Effector CD4-positive, alpha-beta T cell (primary cell): Measurements from ENCODE around the gene C1orf21.

Source experiments
- DNase-seq: peaks from one replicate; pipeline ENCODE4 v3.0.0-alpha.2; 2020

C1orf21 gene

GRCh38 chr1:184417916-184418315 is 31.1 kb downstream of the C1orf21 start:
- DNase-seq = no peak

DNA sequence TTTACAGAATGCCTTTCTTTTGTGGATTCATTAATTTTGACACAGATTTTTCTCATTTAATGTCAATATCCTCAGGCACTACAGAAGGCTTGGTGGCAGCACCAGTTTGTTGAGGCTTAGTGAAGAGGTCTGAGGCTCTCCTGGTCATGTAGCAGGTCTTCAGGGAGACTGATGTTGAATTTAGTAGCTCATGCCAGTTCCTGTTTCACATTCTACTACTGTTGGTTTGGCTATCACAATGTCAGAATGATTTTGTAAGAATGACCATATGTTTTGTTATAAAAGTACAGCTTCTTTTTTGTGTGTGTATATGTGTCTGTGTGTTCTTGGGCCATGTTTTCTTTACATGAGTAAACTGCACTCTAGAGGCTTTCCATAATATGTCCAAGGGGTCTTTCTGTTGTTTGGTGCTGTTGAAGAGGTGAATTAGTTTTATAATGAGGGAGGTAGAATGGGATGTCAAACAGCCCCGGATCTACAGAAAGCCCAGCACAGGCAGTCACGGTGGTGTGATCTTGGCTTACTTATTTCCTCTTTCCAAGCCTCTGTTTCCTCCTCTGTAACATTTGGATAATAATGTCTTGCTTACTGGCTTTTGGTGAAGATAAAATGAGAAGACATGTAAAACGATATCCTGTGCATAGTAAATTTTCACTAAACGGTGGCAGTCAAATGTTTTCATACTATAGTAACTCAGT is 32.0 kb downstream of the C1orf21 start:
- no peak for DNase-seq

- DNase-seq = no peak
Observed at GRCh38 chr1:184419350-184420161, 32.7 kb downstream of the C1orf21 start.

DNA sequence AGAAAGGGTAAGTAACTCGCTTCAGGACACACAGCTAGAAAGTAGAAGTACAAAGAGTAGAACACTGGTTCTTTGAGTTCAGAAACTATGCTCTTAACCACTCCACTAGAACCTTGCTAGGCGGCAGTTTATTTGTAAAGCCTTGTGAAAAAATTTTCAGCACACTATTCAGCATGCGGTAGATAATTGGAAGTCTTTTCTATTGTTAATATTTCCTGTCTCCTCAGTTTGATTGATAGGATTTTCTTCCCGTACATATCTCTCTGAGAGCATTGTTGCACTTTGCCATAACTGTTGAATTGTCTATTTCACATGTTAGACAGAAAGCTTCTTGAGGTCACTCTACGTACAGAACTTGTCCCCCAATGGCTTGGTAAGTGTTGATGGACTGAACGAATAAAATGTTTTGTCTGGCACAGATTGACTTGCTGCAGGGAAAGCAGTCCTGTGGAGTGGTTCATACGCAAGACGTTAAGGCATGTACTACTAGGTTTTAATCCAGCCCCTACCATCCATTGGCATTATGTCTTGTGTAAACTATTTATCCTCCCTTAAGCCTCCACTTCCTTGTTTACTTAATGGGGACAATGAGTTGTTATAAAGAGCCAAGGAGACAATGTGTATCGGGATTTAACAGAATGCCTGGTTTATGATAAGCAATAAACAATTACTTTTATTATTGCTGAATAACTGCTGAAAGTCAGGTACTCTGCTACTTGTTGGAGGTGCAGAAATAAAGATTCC is 35.8 kb downstream of the C1orf21 start:
- DNase-seq = no peak

DNA sequence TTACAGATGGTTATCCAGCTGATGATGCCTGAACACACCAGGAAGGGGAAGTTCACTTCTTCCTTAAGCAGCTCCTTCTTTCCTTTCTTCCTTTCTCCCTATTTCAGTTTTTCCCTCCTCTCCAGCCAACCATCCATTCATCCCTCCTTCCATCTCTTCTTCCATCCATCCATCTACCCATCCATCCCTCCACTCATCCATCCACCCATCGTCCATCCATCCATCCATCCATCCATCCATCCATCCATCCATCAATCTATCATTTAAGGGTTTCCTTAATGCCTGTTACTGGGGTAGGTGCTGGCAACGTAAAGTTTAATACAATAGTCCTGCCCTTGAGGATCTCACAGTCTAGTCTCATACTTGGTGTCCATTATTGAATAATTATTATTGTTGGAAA is 36.8 kb downstream of the C1orf21 start:
- no peak for DNase-seq

GRCh38 chr1:184424157-184424556 is 37.3 kb downstream of the C1orf21 start:
- DNase-seq = no peak

GRCh38 chr1:184424945-184425344 is 38.1 kb downstream of the C1orf21 start:
- no peak for DNase-seq

GRCh38 chr1:184425449-184426277 is 38.8 kb downstream of the C1orf21 start:
- no peak for DNase-seq

DNA sequence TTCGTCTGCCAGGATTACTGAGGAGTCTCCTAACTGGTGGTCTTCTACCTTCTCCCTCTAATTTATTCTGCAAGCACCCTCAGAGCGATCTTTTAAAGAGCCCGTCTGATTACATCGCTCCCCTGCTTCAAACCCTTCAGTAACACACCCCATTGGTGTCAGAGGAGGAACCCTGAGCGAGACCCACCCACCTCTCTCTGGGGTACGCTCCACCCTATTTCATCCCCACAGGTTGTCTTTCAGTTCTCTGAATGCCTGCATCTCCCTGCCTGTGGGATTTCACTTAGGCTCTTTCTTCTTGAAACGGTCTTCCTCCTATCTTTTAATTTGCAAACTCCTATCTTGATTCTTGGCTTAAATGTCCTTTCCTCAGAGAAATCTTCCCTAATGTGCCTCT is 39.4 kb downstream of the C1orf21 start:
- DNase-seq = no peak

GRCh38 chr1:184427722-184428121 is 40.9 kb downstream of the C1orf21 start:
- no peak for DNase-seq

GRCh38 chr1:184428604-184429003 is 41.8 kb downstream of the C1orf21 start:
- no peak for DNase-seq

DNA sequence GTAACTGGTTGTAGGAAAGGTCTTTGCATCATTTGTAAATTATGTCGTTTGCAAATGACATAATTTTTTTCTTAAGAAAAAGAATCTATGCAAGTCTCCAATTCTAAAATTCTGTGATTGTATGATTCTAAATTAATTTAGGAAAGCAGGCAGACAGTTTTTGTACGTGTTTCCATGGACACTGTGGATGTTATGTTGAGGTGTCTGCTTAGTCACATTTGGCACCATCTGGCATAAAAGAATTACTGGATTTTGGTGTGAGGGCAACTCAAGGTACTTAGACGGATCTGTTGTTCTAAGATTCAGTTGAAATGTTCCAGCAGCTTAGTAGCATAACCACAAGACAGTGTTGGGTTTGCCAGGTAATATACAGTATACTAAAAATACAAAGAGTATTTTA is 42.5 kb downstream of the C1orf21 start:
- DNase-seq = no peak

DNA sequence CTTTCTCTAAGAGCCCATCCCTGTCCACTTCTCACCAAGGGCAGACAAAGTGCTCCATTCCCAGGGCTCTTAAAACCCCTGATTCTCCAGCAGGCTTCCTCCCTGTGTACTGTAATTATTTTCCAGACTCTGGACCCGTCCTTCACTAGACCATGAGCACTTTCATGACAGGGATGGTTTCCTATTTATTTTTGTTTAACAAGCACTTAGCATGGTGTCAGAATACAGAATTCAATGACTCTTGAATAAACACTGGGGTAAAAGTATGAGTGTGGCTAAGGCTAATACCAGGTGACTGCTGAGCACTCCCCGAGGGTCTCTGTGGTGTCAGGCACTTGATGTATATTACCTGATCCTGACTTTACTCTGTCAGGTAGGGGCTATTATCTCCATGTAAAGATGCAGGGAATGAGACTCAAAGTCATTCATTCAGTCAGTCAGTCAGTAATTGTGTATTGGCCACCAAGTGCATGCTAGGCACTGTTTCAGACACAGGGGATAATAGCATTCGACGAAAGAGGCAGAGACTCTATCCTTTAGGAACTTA is 47.2 kb downstream of the C1orf21 start:
- no peak for DNase-seq

DNA sequence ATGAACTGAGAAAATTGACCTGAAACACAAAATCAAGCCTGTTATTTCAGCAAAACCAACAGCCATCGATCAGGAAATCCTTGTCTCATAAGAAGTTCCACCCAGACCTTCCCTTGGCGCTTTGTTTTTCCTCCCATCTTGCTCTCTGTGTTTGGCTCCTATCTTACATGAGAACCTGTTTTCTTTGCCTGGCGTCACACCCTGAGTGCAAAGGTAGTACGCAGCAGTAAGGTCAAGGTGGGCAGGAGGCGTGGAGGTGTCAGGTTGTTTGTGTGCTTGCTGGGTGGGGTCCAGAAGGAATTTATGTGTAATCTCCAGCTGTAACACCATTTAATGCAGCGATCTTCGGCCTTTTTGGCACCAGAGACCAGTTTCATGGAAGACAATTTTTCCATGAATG is 50.5 kb downstream of the C1orf21 start:
- no peak for DNase-seq

DNA sequence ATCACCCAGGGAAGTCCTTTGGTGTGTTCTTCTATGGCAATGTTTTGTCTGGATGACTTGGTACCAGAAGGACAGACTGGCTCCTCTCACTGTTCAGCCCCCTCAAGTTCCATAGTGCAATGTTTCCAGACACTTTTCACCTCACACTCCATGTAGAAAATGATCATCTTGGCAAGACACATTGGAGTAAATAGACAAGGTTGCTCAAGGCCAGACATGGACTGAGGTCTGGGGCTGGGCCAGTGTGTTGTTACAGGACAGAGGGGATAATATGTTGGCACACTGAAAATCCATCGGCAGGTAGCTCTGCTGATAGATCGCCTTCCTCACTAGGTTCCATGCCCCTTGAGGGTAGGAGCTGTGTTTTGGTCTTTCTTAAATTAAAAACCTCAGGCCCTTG is 51.5 kb downstream of the C1orf21 start:
- DNase-seq = no peak

DNA sequence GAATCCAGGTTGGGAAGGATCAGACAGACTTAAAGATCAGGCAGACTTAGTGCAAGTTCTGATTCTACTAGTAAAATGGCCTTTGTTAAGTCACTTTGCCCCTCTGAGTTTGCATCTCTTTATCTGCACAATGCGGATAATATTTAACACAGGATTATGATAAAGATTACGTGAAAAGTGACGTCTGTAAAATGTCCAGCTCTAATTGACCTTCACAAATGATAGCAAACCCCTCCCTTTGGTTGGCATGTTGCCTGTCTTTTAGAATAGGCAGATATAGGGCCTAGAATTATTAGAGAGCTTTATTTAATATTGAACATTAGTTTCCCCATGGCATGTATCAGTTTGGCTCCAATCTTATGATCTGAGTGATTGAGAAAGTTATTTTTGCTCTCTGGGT is 55.4 kb downstream of the C1orf21 start:
- no peak for DNase-seq

- no peak for DNase-seq
Observed at GRCh38 chr1:184443201-184443600, 56.4 kb downstream of the C1orf21 start.

DNA sequence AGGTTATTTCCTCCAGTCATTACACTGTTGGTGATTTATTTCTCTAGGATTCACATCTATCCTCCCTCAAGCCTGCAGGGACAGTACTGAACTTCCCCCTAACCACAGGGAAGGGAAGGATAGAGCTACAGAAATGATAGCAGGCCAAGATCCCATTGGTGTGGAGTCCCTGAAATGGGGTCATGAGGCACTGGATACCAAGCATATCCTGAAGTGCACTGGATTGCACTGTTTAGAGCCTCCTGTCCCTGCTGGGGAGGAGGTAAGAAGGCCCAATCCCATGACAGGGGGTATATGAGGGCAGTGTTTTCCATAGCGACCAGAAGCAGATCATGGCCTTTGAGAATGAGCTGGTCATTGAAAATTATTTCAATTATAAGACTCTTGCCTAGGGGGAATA is 56.8 kb downstream of the C1orf21 start:
- DNase-seq = no peak

DNA sequence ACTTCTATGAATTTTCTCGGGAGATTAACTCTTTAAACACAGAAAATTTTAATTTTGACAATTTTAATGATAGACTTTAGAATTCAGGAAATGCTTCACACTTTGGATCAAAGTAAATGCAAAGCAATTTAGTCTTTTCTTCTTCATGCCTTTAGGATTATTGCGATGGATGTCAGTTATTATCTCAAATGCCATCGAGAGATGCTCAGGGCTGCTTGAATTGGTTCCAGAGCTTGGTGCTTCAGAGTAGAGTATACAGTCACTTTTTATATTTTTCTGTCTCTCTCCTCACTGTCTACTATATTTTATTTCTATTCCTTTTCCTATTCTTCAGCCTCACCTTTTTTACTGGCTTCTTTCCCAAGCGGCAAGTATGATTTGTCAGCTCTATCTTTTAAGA is 59.2 kb downstream of the C1orf21 start:
- DNase-seq = no peak

DNA sequence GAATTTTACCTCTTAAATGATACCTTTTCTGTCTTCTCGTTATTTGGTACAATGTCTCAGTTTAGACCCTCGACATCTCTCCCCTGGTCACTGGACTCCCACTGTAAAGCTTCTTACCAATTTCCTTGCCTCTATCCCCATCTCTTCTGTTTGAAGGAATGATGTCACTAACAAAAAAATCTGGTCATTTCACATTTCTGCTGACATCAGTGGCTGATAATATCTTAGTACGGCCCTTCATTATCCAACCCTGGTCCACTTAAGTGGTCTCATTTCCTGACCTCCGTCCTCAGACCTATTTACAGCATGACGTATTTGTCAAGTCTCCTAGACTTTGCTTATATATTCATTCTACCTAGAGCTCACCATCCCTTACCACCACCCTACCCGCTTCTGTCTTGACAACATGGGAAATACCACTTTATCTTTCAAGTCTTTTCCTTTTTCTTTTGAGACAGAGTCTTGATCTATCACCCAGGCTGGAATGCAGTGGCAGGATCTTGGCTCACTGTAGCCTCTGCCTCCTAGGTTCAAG is 60.9 kb downstream of the C1orf21 start:
- DNase-seq = no peak

DNA sequence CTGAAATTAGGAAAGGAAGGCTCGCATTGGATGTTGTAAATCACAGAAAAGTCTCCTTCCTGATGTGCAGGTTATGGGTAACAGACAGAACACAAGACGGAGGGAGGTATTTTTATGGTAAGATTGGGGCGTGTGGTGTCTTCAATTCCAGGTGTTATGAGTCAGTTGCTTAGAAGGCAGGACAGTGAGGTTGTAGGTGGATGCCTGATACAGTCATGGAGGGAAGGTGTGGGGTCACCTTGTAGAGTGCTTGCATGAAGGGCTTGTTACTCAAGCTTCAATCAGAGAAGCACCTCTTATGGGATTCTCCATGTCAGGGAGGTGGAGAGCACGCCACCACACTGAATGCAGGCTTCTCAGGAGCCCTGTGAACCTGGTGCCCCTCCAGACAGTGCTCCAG is 63.1 kb downstream of the C1orf21 start:
- DNase-seq = no peak

DNA sequence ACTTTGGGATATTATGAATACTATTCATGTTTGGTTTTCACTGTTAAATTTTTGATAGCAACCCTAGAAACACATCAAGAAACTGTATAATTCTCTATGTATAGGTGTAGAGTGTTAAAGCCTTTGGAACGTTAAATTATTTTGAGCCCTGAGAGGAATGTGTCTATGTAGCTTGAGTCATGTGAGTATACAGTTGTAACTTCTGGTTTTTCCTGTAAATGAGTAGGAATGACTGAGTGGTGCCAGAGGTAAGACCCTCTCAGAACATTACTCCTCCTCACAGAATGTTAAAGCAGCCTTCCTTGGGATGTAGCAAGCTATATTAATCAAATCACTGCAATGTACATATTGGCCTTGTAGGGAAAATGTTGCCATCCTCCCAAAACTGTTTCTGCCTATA is 69.0 kb downstream of the C1orf21 start:
- DNase-seq = no peak
